Esophagus mucosa (tissue), 1 donor: Measurements from ENCODE around the gene PPM1B. TPM values are rescaled to one million over a fixed set of nuclear protein-coding genes. Genes with fewer than 3 reads are reported as not detected.
A peak's percentile ranks its signal among the peaks of the same experiment; 100 is the strongest.
"Not testable (repeated sequence)": the region's sequence is repeated elsewhere in the genome, so short reads cannot be mapped to it uniquely, and the experiment has no call there.

Experiments
- ATAC-seq: fragments of 200-7000 bp; cut with Tn5 transposase; one replicate; pipeline ENCODE4 v1.9.1; 2020
- total RNA-seq: library from RNA; stranded (reverse); gene quantifications from one replicate; pipeline ENCODE4 v1.2.4, GENCODE V29; 2023
- donor health status: DM: yes; HTN: yes; CAD: no.

Gene PPM1B
- 20.0 TPM for total RNA-seq

GRCh38 chr2:44168681-44169154 is at the start of gene PPM1B:
PPM1B (plus strand) TSS chr2:44168875; CDS start chr2:44201200, 32,325 bp downstream.
- ATAC-seq, result peak; percentile 94

GRCh38 chr2:44119878-44120277 is 48.8 kb upstream of the PPM1B start:
- peak; percentile 41 for ATAC-seq

GRCh38 chr2:44120428-44120827 is 48.2 kb upstream of the PPM1B start:
- no peak for ATAC-seq

- ATAC-seq, result no peak
These were observed 46.8 kb upstream of the PPM1B start for GRCh38 chr2:44121899-44122298.

- ATAC-seq, result no peak
These were observed 44.2 kb upstream of the PPM1B start for GRCh38 chr2:44124500-44124899.

- ATAC-seq, result no peak
These were observed 42.4 kb upstream of the PPM1B start for GRCh38 chr2:44126106-44126797.

- no peak for ATAC-seq
These were observed 38.2 kb upstream of the PPM1B start for GRCh38 chr2:44130441-44130840.

- no peak for ATAC-seq
These were observed 37.5 kb upstream of the PPM1B start for GRCh38 chr2:44131177-44131576.

- not testable (repeated sequence) for ATAC-seq
These were observed 35.1 kb upstream of the PPM1B start for GRCh38 chr2:44133602-44134001.

- ATAC-seq, result no peak
These were observed 33.8 kb upstream of the PPM1B start for GRCh38 chr2:44134848-44135247.

- no peak for ATAC-seq
These were observed 33.4 kb upstream of the PPM1B start for GRCh38 chr2:44135296-44135695.

- ATAC-seq, result no peak
These were observed 32.9 kb upstream of the PPM1B start for GRCh38 chr2:44135771-44136170.

GRCh38 chr2:44136252-44136651 is 32.4 kb upstream of the PPM1B start:
- no peak for ATAC-seq

GRCh38 chr2:44137048-44137447 is 31.6 kb upstream of the PPM1B start:
- no peak for ATAC-seq

GRCh38 chr2:44137872-44138551 is 30.7 kb upstream of the PPM1B start:
- ATAC-seq, result no peak

- ATAC-seq, result no peak
These were observed 28.9 kb upstream of the PPM1B start for GRCh38 chr2:44139741-44140140.

GRCh38 chr2:44142306-44142705 is 26.4 kb upstream of the PPM1B start:
- no peak for ATAC-seq

GRCh38 chr2:44143701-44144100 is 25.0 kb upstream of the PPM1B start:
- no peak for ATAC-seq

GRCh38 chr2:44148999-44149398 is 19.7 kb upstream of the PPM1B start:
- ATAC-seq, result no peak

- no peak for ATAC-seq
These were observed 18.2 kb upstream of the PPM1B start for GRCh38 chr2:44150473-44150872.

- ATAC-seq, result no peak
These were observed 15.6 kb upstream of the PPM1B start for GRCh38 chr2:44152865-44153669.

- peak; percentile 57 for ATAC-seq
These were observed 12.8 kb upstream of the PPM1B start for GRCh38 chr2:44155666-44156446.

GRCh38 chr2:44163777-44164176 is 4.9 kb upstream of the PPM1B start:
- ATAC-seq, result no peak
